ENCODE results near the gene WEE2.

The WEE2 gene

GRCh38 chr7:141691961-141692360, 16.2 kb upstream of the WEE2 start:
- DNase-seq, result no peak

GRCh38 chr7:141693082-141693481, 15.1 kb upstream of the WEE2 start:
- no peak for DNase-seq

- DNase-seq, result no peak
Observed at GRCh38 chr7:141695803-141696289, 12.3 kb upstream of the WEE2 start.

- DNase-seq, result no peak
Observed at GRCh38 chr7:141696348-141696747, 11.8 kb upstream of the WEE2 start.

- no peak for DNase-seq
Observed at GRCh38 chr7:141697211-141697871, 10.8 kb upstream of the WEE2 start.

GRCh38 chr7:141698247-141699015, 9.7 kb upstream of the WEE2 start:
- no peak for DNase-seq

GRCh38 chr7:141699860-141700259, 8.3 kb upstream of the WEE2 start:
- no peak for DNase-seq

GRCh38 chr7:141700296-141700847, 7.8 kb upstream of the WEE2 start:
- no peak for DNase-seq

GRCh38 chr7:141700848-141701371, 7.2 kb upstream of the WEE2 start:
- no peak for DNase-seq

GRCh38 chr7:141701489-141702046, 6.6 kb upstream of the WEE2 start:
- DNase-seq, result no peak

- no peak for DNase-seq
Observed at GRCh38 chr7:141702047-141702567, 6.0 kb upstream of the WEE2 start, which contains the start of gene DENND11. Gene DENND11 (minus strand): TSS chr7:141702166. CDS start chr7:141702153, 13 bp downstream.

GRCh38 chr7:141702892-141703291, 5.3 kb upstream of the WEE2 start:
- no peak for DNase-seq

GRCh38 chr7:141704112-141704511, 4.0 kb upstream of the WEE2 start:
- no peak for DNase-seq

- DNase-seq, result no peak
Observed at GRCh38 chr7:141704741-141705140, 3.4 kb upstream of the WEE2 start.

GRCh38 chr7:141706239-141707064, 1.7 kb upstream of the WEE2 start:
- DNase-seq, result no peak

GRCh38 chr7:141709318-141709717, 1.2 kb downstream of the WEE2 start:
- no peak for DNase-seq

- DNase-seq, result no peak
Observed at GRCh38 chr7:141709749-141710148, 1.6 kb downstream of the WEE2 start.

- no peak for DNase-seq
Observed at GRCh38 chr7:141710301-141710700, 2.1 kb downstream of the WEE2 start.

GRCh38 chr7:141712603-141713255, 4.6 kb downstream of the WEE2 start:
- DNase-seq, result no peak

- DNase-seq, result no peak
Observed at GRCh38 chr7:141713890-141714289, 5.7 kb downstream of the WEE2 start.

- no peak for DNase-seq
Observed at GRCh38 chr7:141714571-141714970, 6.4 kb downstream of the WEE2 start.

GRCh38 chr7:141715018-141715417, 6.9 kb downstream of the WEE2 start:
- no peak for DNase-seq
